GM12878 (cell line): ENCODE results near the gene CKMT2. TPM values are rescaled to one million over a fixed set of nuclear protein-coding genes. Genes with fewer than 3 reads are reported as not detected.

Experiments
- ASH2L ChIP-seq: fragments of 300-600, 200-600 bp; sonication (generic); IDR thresholded peaks from 2 replicates; pipeline ENCODE4 v1.6.1; 2017; ENCODE audit warnings: low read depth, mild to moderate bottlenecking, borderline replicate concordance
- BCL11A ChIP-seq: IDR thresholded peaks from 2 replicates; pipeline ENCODE4 v1.6.1; 2011; ENCODE audit warnings: low read depth, low read length
- CBFB ChIP-seq: IDR thresholded peaks from 2 replicates; pipeline ENCODE4 v1.6.1; 2016; ENCODE audit warnings: antibody characterized with exemption, low read depth
- CREB1 ChIP-seq: IDR thresholded peaks from 2 replicates; pipeline ENCODE4 v1.6.1; 2012; ENCODE audit warnings: low read depth, mild to moderate bottlenecking, inconsistent platforms
- FOXM1 ChIP-seq: IDR thresholded peaks from 2 replicates; pipeline ENCODE4 v1.6.1; 2012; ENCODE audit warnings: low read depth, mild to moderate bottlenecking, inconsistent platforms, low read length, moderate library complexity
- JUND ChIP-seq: IDR thresholded peaks from 2 replicates; pipeline ENCODE4 v1.6.1; 2012; ENCODE audit warnings: low read depth, mild to moderate bottlenecking, low read length, improper control_type of control experiment, moderate library complexity
- MEF2A ChIP-seq: IDR thresholded peaks from 2 replicates; pipeline ENCODE4 v1.6.1; 2011; ENCODE audit warnings: low read depth, mild to moderate bottlenecking, low read length, moderate library complexity; ENCODE audit not compliant: insufficient read depth
- MLLT1 ChIP-seq: fragments of 450-650 bp; IDR thresholded peaks from 2 replicates; pipeline ENCODE4 v1.6.1; 2016; ENCODE audit warnings: mild to moderate bottlenecking
- MXI1 ChIP-seq: fragments of 150-350 bp; IDR thresholded peaks from 2 replicates; pipeline ENCODE4 v1.6.1; 2011; ENCODE audit warnings: low read depth, mild to moderate bottlenecking, inconsistent platforms, low read length, improper control_type of control experiment
- NFIC ChIP-seq: IDR thresholded peaks from 2 replicates; pipeline ENCODE4 v1.6.1; 2012; ENCODE audit warnings: low read depth, mild to moderate bottlenecking, inconsistent platforms, low read length, moderate library complexity
- PKNOX1 ChIP-seq: fragments of 450-650 bp; IDR thresholded peaks from 2 replicates; pipeline ENCODE4 v1.6.1; 2016; ENCODE audit warnings: mild to moderate bottlenecking
- RFX5 ChIP-seq: IDR thresholded peaks from 2 replicates; pipeline ENCODE4 v1.6.1; 2011; ENCODE audit warnings: low read depth, low read length, improper control_type of control experiment
- SREBF2 ChIP-seq: IDR thresholded peaks from 2 replicates; pipeline ENCODE4 v1.6.1; 2012; ENCODE audit warnings: mild to moderate bottlenecking, low read length
- STAT1 ChIP-seq: fragments of 450-650 bp; conservative IDR thresholded peaks from 2 replicates; pipeline ENCODE4 v1.6.1; 2014; ENCODE audit warnings: antibody characterized with exemption, mild to moderate bottlenecking
- TAF1 ChIP-seq: IDR thresholded peaks from 2 replicates; pipeline ENCODE4 v1.6.1; 2011; ENCODE audit warnings: mild to moderate bottlenecking, low read depth, low read length, borderline replicate concordance
- TARDBP ChIP-seq: IDR thresholded peaks from 2 replicates; pipeline ENCODE4 v1.6.1; 2016; ENCODE audit warnings: borderline replicate concordance
- TCF7 ChIP-seq: IDR thresholded peaks from 2 replicates; pipeline ENCODE4 v1.6.1; 2014; ENCODE audit warnings: antibody characterized with exemption, borderline replicate concordance
- ZBTB4 ChIP-seq: fragments of 450-650 bp; formaldehyde crosslinking; IDR thresholded peaks from 2 replicates; pipeline ENCODE4 v1.4.0; 2022; ENCODE audit warnings: mild to moderate bottlenecking, moderate library complexity
- ZNF384 ChIP-seq: IDR thresholded peaks from 2 replicates; pipeline ENCODE4 v1.6.1; 2012; ENCODE audit warnings: low read depth, mild to moderate bottlenecking, low read length, improper control_type of control experiment, borderline replicate concordance
- polyA plus RNA-seq, 11 experiments: library from polyadenylated mRNA; depleted of rRNA in 4 of 11; unstranded in 6 of 11; stranded (reverse) in 5 of 11; fragments of >200 nt; fragmentation: Nextera tagmentation in 4 of 11; fragmentation: Illumina TruSeq in 1 of 11; extraction: Ambion mirVana in 4 of 11; extraction: Trizol in 1 of 11; gene quantifications; 1 replicate in 1 of 11; 2 replicates in 10 of 11; pipeline versions ENCODE4 v1.2.1 to v1.2.3, GENCODE V29; 2011 to 2016; ENCODE audit warnings: inconsistent platforms in 2 of 11, missing spikeins in 2 of 11, low read depth in 1 of 11
- total RNA-seq, 4 experiments: library from RNA; depleted of rRNA in 3 of 4; stranded (reverse); fragments of >200 nt in 3 of 4; fragmentation: Illumina TruSeq in 1 of 4; extraction: Trizol in 1 of 4; gene quantifications; 2 replicates each; pipeline versions ENCODE4 v1.2.1 to v1.2.3, GENCODE V29; 2013 to 2021

Gene CKMT2
- total and polyA plus RNA-seq, 10 of the 15 experiments (the other 5 are each of a cell fraction or from before 2014, with no cell fraction given), result 0.70 to 1.2 TPM; not detected in 8

GRCh38 chr5:81194633-81195334 is 38.3 kb upstream of the CKMT2 start (continued):
- TF ChIP-seq JUND, result no peak
- no peak for TF ChIP-seq TAF1
- no peak for TF ChIP-seq MXI1
- TF ChIP-seq ZBTB4 (CRISPR knock-in tag), result no peak
- no peak for TF ChIP-seq PKNOX1
- no peak for TF ChIP-seq FOXM1
- TF ChIP-seq RFX5, result no peak
- no peak for TF ChIP-seq NFIC
- no peak for TF ChIP-seq ASH2L
- no peak for TF ChIP-seq MLLT1
- no peak for TF ChIP-seq CREB1
- TF ChIP-seq SREBF2, result no peak
- TF ChIP-seq TCF7, result no peak
- no peak for TF ChIP-seq CBFB
- TF ChIP-seq ZNF384, result no peak
- 0 out of 2 replicates have a peak, but pooled peaks have one; percentile 18 for TF ChIP-seq MEF2A
- no peak for TF ChIP-seq STAT1
- no peak for TF ChIP-seq BCL11A
- no peak for TF ChIP-seq TARDBP
